ENCODE results near the gene MRTFA. TPM values are rescaled to one million over a fixed set of nuclear protein-coding genes. Genes with fewer than 3 reads are reported as not detected.
"Not testable (repeated sequence)": the region's sequence is repeated elsewhere in the genome, so short reads cannot be mapped to it uniquely, and the experiment has no call there.

Gene MRTFA
- total RNA-seq, 4 donors from 2014 or later: 59.7 to 163 (median 111) TPM

DNA sequence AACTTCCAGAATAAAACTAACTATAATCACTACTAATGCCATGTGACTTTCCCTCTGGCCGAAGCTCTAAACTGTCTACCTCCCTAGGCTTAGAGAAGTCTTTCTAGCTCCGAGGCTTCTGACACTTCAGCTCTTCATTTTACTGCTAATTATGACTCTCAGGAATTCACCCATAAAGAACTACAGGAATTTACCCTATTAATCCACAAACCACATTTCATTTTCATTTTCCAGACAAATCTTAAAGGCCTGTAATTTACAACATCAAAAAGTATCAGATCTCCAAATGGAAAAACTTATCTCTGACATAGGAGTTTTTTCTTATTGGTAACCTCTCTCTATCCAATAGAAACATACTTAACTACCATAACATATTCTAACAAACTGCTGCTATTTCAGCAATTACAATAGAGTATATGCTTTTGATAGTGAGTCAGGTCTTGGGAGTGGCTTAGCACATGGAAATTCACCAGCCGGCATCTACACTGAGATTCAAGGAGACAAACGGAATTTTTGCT lies 33.4 kb downstream of the MRTFA start:
- 26 to 29% methylated on average over 4 of the region's 4 CpGs for WGBS, 2 donors
- intact Hi-C loops (cut with DNase I; ENCODE audit: low total_unique reads): no loop called here
- no peak for TF ChIP-seq POLR2A (IDR thresholded peaks at IDR 0.05)
- TF ChIP-seq, protein P1, sequence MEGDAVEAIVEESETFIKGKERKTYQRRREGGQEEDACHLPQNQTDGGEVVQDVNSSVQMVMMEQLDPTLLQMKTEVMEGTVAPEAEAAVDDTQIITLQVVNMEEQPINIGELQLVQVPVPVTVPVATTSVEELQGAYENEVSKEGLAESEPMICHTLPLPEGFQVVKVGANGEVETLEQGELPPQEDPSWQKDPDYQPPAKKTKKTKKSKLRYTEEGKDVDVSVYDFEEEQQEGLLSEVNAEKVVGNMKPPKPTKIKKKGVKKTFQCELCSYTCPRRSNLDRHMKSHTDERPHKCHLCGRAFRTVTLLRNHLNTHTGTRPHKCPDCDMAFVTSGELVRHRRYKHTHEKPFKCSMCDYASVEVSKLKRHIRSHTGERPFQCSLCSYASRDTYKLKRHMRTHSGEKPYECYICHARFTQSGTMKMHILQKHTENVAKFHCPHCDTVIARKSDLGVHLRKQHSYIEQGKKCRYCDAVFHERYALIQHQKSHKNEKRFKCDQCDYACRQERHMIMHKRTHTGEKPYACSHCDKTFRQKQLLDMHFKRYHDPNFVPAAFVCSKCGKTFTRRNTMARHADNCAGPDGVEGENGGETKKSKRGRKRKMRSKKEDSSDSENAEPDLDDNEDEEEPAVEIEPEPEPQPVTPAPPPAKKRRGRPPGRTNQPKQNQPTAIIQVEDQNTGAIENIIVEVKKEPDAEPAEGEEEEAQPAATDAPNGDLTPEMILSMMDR (IDR thresholded peaks at IDR 0.05): no peak
- no peak overlapping the region for H3K4me3 ChIP-seq (ENCODE audit: low read depth, poor library complexity, severe bottlenecking)
- DNase-seq (ENCODE audit: low spot score in 2 of 2): no peak

DNA sequence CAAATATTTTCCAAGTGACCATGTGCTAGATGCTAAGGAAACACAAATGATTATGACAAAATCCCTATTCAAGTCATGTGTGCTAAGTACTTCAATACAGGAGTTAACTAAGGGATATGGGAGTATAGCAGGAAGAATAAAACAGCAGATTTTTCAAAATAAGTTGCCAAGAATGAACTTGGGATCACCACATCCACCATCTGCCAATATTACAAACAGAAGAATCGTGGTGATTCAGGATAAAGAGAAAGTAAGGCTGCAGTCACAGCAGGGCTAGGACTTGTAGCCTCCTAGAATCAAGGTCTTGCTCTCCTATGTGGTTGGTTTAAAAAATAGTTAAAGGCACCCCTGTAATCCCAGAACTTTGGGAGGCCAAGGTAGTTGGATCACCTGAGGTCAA lies 34.3 kb downstream of the MRTFA start:
- TF ChIP-seq, protein P1 (IDR thresholded peaks at IDR 0.05): no peak
- TF ChIP-seq POLR2A (IDR thresholded peaks at IDR 0.05): no peak
- intact Hi-C loops (cut with DNase I; ENCODE audit: low total_unique reads): no loop called here
- no peak overlapping the region for H3K4me3 ChIP-seq (ENCODE audit: low read depth, poor library complexity, severe bottlenecking)
- 18 to 46% methylated on average over 1 of the region's 1 CpG for WGBS, 2 donors
- DNase-seq (ENCODE audit: low spot score in 2 of 2): no peak

DNA sequence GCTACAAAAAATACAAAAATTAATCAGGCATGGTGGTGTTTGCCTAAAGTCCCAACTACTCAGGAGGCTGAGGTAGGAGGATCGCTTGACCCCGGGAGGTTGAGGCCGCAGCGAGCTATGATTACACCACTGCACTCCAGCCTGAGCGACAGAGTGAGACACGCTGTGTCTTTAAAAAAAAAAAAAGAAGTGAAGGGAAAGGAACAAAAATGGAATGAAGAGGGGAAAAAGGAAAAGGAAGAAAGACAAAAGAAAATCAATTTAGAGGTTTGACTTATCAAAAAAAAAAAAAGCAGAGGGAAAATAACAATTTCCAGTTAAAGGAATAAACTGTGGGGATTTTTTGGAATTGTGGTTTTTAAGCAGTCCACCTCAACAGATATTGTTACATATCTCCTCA lies 36.8 kb downstream of the MRTFA start:
- 97 to 98% methylated on average over 6 of the region's 6 CpGs for WGBS, 2 donors
- no peak for DNase-seq (ENCODE audit: low spot score in 2 of 2)
- no peak for TF ChIP-seq POLR2A (IDR thresholded peaks at IDR 0.05)
- TF ChIP-seq, protein P1 (IDR thresholded peaks at IDR 0.05): no peak
- intact Hi-C loops (cut with DNase I; ENCODE audit: low total_unique reads): no loop called here
- no peak overlapping the region for H3K4me3 ChIP-seq (ENCODE audit: low read depth, poor library complexity, severe bottlenecking)

DNA sequence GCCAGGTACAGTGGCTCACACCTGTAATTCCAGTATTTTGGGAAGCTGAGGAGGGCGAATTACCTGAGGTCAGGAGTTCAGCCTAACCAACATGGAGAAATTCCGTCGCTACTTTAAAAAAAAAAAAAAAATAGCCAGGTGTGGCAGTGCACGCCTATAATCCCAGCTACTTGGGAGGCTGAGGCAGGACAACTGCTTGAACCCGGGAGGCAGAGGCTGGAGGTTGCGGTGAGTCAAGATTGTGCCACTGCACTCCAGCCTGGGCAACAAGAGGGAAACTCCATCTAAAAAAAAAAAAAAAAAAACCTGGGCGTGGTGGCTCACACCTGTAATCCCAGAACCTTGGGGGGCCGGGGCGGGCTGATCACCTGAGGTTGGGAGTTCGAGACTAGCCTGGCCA lies 37.8 kb downstream of the MRTFA start:
- intact Hi-C loops (cut with DNase I; ENCODE audit: low total_unique reads); DNase-seq (ENCODE audit: low spot score in 2 of 2); H3K4me3 ChIP-seq (ENCODE audit: low read depth, poor library complexity, severe bottlenecking): not testable (repeated sequence)
- 67 to 69% methylated on average over 10 of the region's 10 CpGs for WGBS, 2 donors

GRCh38 chr22:40597526-40598430 lies 38.7 kb downstream of the MRTFA start:
- WGBS, 2 donors: 25 to 30% methylated on average over 7 of the region's 7 CpGs
- intact Hi-C loops (cut with DNase I; ENCODE audit: low total_unique reads): no loop called here
- no peak for DNase-seq (ENCODE audit: low spot score in 2 of 2)
- H3K4me3 ChIP-seq (ENCODE audit: low read depth, poor library complexity, severe bottlenecking): no peak overlapping the region
- no peak for TF ChIP-seq POLR2A (IDR thresholded peaks at IDR 0.05)
- TF ChIP-seq, protein P1 (IDR thresholded peaks at IDR 0.05): no peak

- TF ChIP-seq POLR2A (IDR thresholded peaks at IDR 0.05): no peak
- TF ChIP-seq, protein P1 (IDR thresholded peaks at IDR 0.05): no peak
- H3K4me3 ChIP-seq (ENCODE audit: low read depth, poor library complexity, severe bottlenecking): no peak overlapping the region
- intact Hi-C loops (cut with DNase I; ENCODE audit: low total_unique reads): no loop called here
- no peak for DNase-seq (ENCODE audit: low spot score in 2 of 2)
- 89 to 94% methylated on average over 2 of the region's 2 CpGs for WGBS, 2 donors
Observed at GRCh38 chr22:40595497-40596234, 40.9 kb downstream of the MRTFA start.

Data from lower leg skin (tissue), 4 donors.